B cell (primary cell): ENCODE data around the gene UAP1L1. TPM values are rescaled to one million over a fixed set of nuclear protein-coding genes. Genes with fewer than 3 reads are reported as not detected.

Experiments used
- ATAC-seq: fragments of 200-7000 bp; cut with Tn5 transposase; one replicate; pipeline ENCODE4 v1.10.0; 2021; ENCODE audit warnings: low read depth, mild to moderate bottlenecking, moderate number of reproducible peaks, moderate library complexity
- CTCF ChIA-PET: fragments of 350-600 bp; sonication (Branson Sonifier 250); formaldehyde crosslinking; loops from one replicate; lab custom pipeline; 2021; ENCODE audit warnings: antibody characterized with exemption, inconsistent platforms; lab: Charles Lee
- POLR2A ChIA-PET: fragments of 350-600 bp; sonication (Branson Sonifier 250); formaldehyde crosslinking; loops from one replicate; lab custom pipeline; 2021; ENCODE audit warnings: antibody characterized with exemption; lab: Charles Lee
- DNase-seq: peaks from one replicate; pipeline ENCODE4 v3.0.0; 2013
- H2AFZ ChIP-seq: 2 replicates; pipeline ENCODE4 v1.6.1; 2012; ENCODE audit warnings: mild to moderate bottlenecking, low read depth, low read length; ENCODE audit not compliant: insufficient read depth, poor library complexity, severe bottlenecking
- H3K27ac ChIP-seq, 2 donors: 1 replicate in 1 of 2; 2 replicates in 1 of 2; pipeline ENCODE4 v1.5.1; 2012 to 2013; ENCODE audit warnings: low read length in 2 of 2, mild to moderate bottlenecking in 2 of 2, moderate library complexity in 1 of 2
- H3K27me3 ChIP-seq, 4 experiments: fragments of 200-600 bp in 1 of 4; sonication (generic) in 1 of 4; replicated peaks in 1 of 4; 1 replicate in 2 of 4; 2 replicates in 2 of 4; pipeline versions ENCODE4 v1.6.1 to v1.7.0; 2013 to 2016; ENCODE audit warnings: low read length in 3 of 4, mild to moderate bottlenecking in 2 of 4, mixed read lengths in 1 of 4, moderate library complexity in 1 of 4; ENCODE audit not compliant: insufficient read depth in 4 of 4, control insufficient read depth in 3 of 4; ENCODE audit errors: control extremely low read depth in 1 of 4
- H3K36me3 ChIP-seq, 2 experiments: replicated peaks in 1 of 2; 1 replicate in 1 of 2; 2 replicates in 1 of 2; pipeline versions ENCODE4 v1.6.1 to v1.7.1; 2013; ENCODE audit warnings: low read length in 1 of 2; ENCODE audit not compliant: insufficient read depth in 2 of 2, control insufficient read depth in 1 of 2; ENCODE audit errors: control extremely low read depth in 1 of 2, extremely low read depth in 1 of 2
- H3K4me1 ChIP-seq, 2 donors: fragments of 200-600 bp in 1 of 2; sonication (generic) in 1 of 2; 1 replicate in 1 of 2; 2 replicates in 1 of 2; pipeline versions ENCODE4 v1.5.1 to v1.6.1; 2013 to 2017; ENCODE audit warnings: low read length in 2 of 2; ENCODE audit not compliant: control insufficient read depth in 2 of 2, insufficient read depth in 2 of 2
- H3K4me2 ChIP-seq: replicated peaks from 2 replicates; pipeline ENCODE3; 2012; ENCODE audit warnings: mild to moderate bottlenecking, low read depth, low read length; ENCODE audit not compliant: poor library complexity, severe bottlenecking
- H3K4me3 ChIP-seq, 5 experiments: fragments of 200-600 bp in 1 of 5; sonication (generic) in 1 of 5; 1 replicate in 3 of 5; 2 replicates in 2 of 5; pipeline versions ENCODE4 v1.5.1 to v1.7.0; 2011 to 2016; ENCODE audit warnings: low read length in 4 of 5, mild to moderate bottlenecking in 4 of 5, low read depth in 2 of 5, control low read depth in 1 of 5, moderate library complexity in 1 of 5; ENCODE audit not compliant: insufficient read depth in 1 of 5; ENCODE audit errors: control extremely low read depth in 1 of 5, extremely low read depth in 1 of 5
- H3K79me2 ChIP-seq: fragments of 200-600 bp; sonication (generic); one replicate; pipeline ENCODE4 v1.6.0; 2016; ENCODE audit warnings: low read length; ENCODE audit not compliant: control insufficient read depth, insufficient read depth
- H3K9ac ChIP-seq: fragments of 200-600 bp; sonication (generic); 2 replicates; pipeline ENCODE4 v1.6.1; 2017; ENCODE audit warnings: mild to moderate bottlenecking, low read length, moderate library complexity
- H3K9me3 ChIP-seq, 3 donors: one replicate each; pipeline versions ENCODE4 v1.6.1 to v1.7.1; 2013; ENCODE audit warnings: low read length in 2 of 3; ENCODE audit not compliant: control insufficient read depth in 2 of 3, insufficient read depth in 1 of 3; ENCODE audit errors: control extremely low read depth in 1 of 3
- H4K20me1 ChIP-seq: 2 replicates; pipeline ENCODE4 v1.6.0; 2012; ENCODE audit warnings: mild to moderate bottlenecking, low read length; ENCODE audit not compliant: insufficient read depth, control insufficient read depth, poor library complexity, severe bottlenecking
- H3K27ac Mint-ChIP-seq: one replicate; pipeline ENCODE4 v1.8.0; 2021; ENCODE audit warnings: mixed read lengths
- H3K27me3 Mint-ChIP-seq: one replicate; pipeline ENCODE4 v1.8.0; 2021; ENCODE audit warnings: mixed read lengths
- H3K4me1 Mint-ChIP-seq: one replicate; pipeline ENCODE4 v1.8.0; 2021; ENCODE audit warnings: mixed read lengths
- H3K4me3 Mint-ChIP-seq: one replicate; pipeline ENCODE4 v1.8.0; 2021; ENCODE audit warnings: mixed read lengths
- H3K9me3 Mint-ChIP-seq: one replicate; pipeline ENCODE4 v1.8.0; 2022; ENCODE audit warnings: mixed read lengths; ENCODE audit not compliant: insufficient read depth
- CTCF ChIP-seq: fragments of 200-600 bp; IDR thresholded peaks from one replicate; pipeline ENCODE4 v1.8.0; 2022; ENCODE audit warnings: antibody characterized with exemption, mild to moderate bottlenecking
- EZH2 ChIP-seq: IDR thresholded peaks from 2 replicates; pipeline ENCODE4 v1.6.1; 2012; ENCODE audit warnings: borderline replicate concordance, low read depth, mild to moderate bottlenecking, moderate library complexity, low read length; ENCODE audit not compliant: insufficient read depth, poor library complexity, severe bottlenecking
- WGBS: methylation state at CpG from one replicate; pipeline ENCODE4 v1.1.5; 2013; ENCODE audit warnings: missing lambda C conversion rate; ENCODE audit not compliant: insufficient coverage; 5-methylcytosine and 5-hydroxymethylcytosine counted together
- intact Hi-C: fragments of 100-400 bp; cut with micrococcal nuclease; formaldehyde crosslinking; loops from one replicate; pipeline ENCODE4 v1.10.0; 2022
- polyA plus RNA-seq: library from polyadenylated mRNA; depleted of rRNA; stranded (reverse); fragments of >200 nt; gene quantifications from 2 replicates; pipeline ENCODE4 v1.2.3, GENCODE V29; 2012
- total RNA-seq, 2 donors: library from RNA; stranded (reverse); fragments of 120-200 nt in 1 of 2; gene quantifications; 1 replicate in 1 of 2; 2 replicates in 1 of 2; pipeline versions ENCODE4 v1.2.3 to v1.2.4, GENCODE V29; 2013 to 2022

Gene UAP1L1
- total and polyA plus RNA-seq, 2 donors (not counting 1 experiment from before 2014, with no cell fraction given) = 29.1 to 47.6 TPM

DNA sequence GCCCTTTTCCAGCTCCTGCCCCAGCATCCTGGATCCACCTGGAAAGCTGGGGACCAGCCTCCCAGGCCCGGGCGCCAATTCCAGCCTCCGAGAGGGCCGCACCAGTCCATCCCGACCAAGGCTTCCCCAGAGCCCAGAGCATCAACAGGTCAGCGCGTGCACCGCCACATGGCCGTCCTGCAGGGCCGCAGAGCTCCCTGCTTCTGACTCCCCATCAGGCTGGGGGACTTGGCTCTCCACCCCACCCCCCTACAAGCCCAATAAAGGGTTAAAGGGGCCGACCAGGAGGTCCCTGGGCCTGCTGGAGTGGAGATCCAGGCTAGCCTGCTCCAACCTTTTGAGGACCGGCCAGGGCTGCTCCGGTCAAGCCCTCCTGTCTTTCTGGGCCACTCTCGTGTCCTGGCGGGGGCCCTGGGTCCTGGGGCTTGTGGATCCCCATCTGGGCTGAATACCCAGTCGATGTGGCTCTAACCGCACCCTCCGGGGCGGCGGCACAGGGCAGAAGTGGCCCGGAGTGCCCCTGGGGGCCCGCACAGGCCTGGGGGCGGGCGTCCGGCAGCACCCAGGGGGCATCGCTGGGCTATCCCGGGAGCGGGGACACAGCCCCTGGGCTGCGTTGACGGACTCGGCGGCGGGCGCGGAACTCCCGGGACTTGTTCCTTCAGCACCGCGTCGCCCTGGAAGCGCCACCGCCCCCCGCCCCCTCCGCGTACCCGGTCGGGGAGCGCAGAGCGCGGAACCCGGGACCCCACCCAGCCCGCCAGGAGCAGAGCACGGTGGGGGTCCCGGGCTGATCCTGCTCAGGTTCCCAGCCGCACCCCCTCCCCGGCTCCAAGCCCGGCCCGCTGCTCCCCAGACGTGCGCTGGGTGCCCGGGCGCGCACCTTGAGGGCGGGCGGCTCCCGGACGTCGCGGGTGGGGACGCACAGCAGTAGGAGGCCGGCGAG is 24.0 kb upstream of the UAP1L1 start:
- Histone ChIP-seq H2AFZ (peak overlapping the region; percentile 58), H3K9ac (peak overlapping the region; percentile 42), H4K20me1 (no peaks in the 10 kb centered on the region), H3K27me3 (peaks cover 0 to 59% (median 32%) of the 10 kb centered on the region in 4 experiments), H3K4me3 (peak overlapping the region in 3 of 5 experiments; percentile 30 to 44 (median 41)), H3K27ac (no peak overlapping the region), H3K4me2 (peak overlapping the region; percentile 94), H3K4me1 (peaks cover 14 to 15% of the 10 kb centered on the region in 2 donors), H3K9me3 (peaks cover 0 to 20% (median 0%) of the 10 kb centered on the region in 3 donors), H3K79me2 (no peaks in the 10 kb centered on the region), H3K36me3 (no peaks in the 10 kb centered on the region)
- peaks cover 4% of the 10 kb centered on the region for H3K4me1 Mint-ChIP-seq
- DNase-seq = peak; percentile 46
- no peaks in the 10 kb centered on the region for H3K9me3 Mint-ChIP-seq
- CTCF ChIA-PET = interaction anchor here (0.8 to 1.5 kb wide), 4 partner anchors 8 to 17 kb away, joined by 3 to 6 read pairs (median 4); no protein-coding TSS in a partner anchor
- H3K27me3 Mint-ChIP-seq = peaks cover 13% of the 10 kb centered on the region
- POLR2A ChIA-PET = interaction anchor here (0.8 to 1.0 kb wide), 2 partner anchors 24 to 189 kb away, joined by 3 to 4 read pairs; no protein-coding TSS in a partner anchor
- ATAC-seq = no peak
- H3K4me3 Mint-ChIP-seq = peak overlapping the region; percentile 13
- WGBS = 11% methylated on average over 70 of the region's 71 CpGs
- H3K27ac Mint-ChIP-seq = no peak overlapping the region
- TF ChIP-seq CTCF = no peak
- TF ChIP-seq EZH2 = peak; percentile 64
- intact Hi-C loops = no loop called here
